K562 (cell line): Measurements from ENCODE around the gene BANP.

ENCODE experiments used
- MIER1 ChIP-seq: fragments of 450-650 bp; IDR thresholded peaks from 2 replicates; pipeline ENCODE4 v1.6.1; 2016; ENCODE audit warnings: antibody characterized with exemption, mild to moderate bottlenecking, low read depth
- NR3C1 ChIP-seq: sonication (generic); formaldehyde crosslinking; IDR thresholded peaks from 2 replicates; pipeline ENCODE4 v1.8.1; 2022; ENCODE audit warnings: missing genetic modification reagents
- SIN3A ChIP-seq, 2 experiments: fragments of 150-350 bp in 1 of 2; IDR thresholded peaks; 2 replicates each; pipeline ENCODE4 v1.6.1; 2011 to 2016; ENCODE audit warnings: borderline replicate concordance in 2 of 2, low read depth in 2 of 2, low read length in 2 of 2, mild to moderate bottlenecking in 2 of 2, moderate library complexity in 2 of 2; ENCODE audit not compliant: control insufficient read depth in 1 of 2
- SMARCE1 ChIP-seq: fragments of 450-650 bp; IDR thresholded peaks from 2 replicates; pipeline ENCODE4 v1.7.1; 2016; ENCODE audit warnings: mild to moderate bottlenecking
- TARDBP ChIP-seq: fragments of 450-650 bp; IDR thresholded peaks from 2 replicates; pipeline ENCODE4 v1.6.1; 2016

GRCh38 chr16:87993901-87994300, 42.7 kb downstream of the BANP start:
- TF ChIP-seq NR3C1 (CRISPR knock-in tag) (no peak), SMARCE1 (no peak), SIN3A (IDR thresholded peaks at IDR 0.05; ENCODE audit: borderline replicate concordance in 2 of 2, control insufficient read depth in 1 of 2, low read depth in 2 of 2, low read length in 2 of 2) (no peak), MIER1 (no peak), TARDBP (no peak)
